Skeletal muscle satellite cell (primary cell): ENCODE results near the gene KLF16.
A peak's percentile ranks its signal among the peaks of the same experiment; 100 is the strongest.
"Not testable (repeated sequence)": the region's sequence is repeated elsewhere in the genome, so short reads cannot be mapped to it uniquely, and the experiment has no call there.

Source experiments
- H3K27me3 ChIP-seq: 2 replicates; pipeline ENCODE4 v1.7.0; 2013; ENCODE audit warnings: low read length; ENCODE audit not compliant: control insufficient read depth, insufficient read depth
- H3K36me3 ChIP-seq: 2 replicates; pipeline ENCODE4 v1.7.0; 2013; ENCODE audit warnings: mild to moderate bottlenecking, control low read depth, low read length; ENCODE audit not compliant: insufficient read depth
- H3K4me1 ChIP-seq: 2 replicates; pipeline ENCODE4 v1.7.0; 2013; ENCODE audit warnings: low read length; ENCODE audit not compliant: control insufficient read depth, insufficient read depth
- H3K4me2 ChIP-seq: 2 replicates; pipeline ENCODE4 v1.7.0; 2013; ENCODE audit warnings: mild to moderate bottlenecking, low read length
- H3K4me3 ChIP-seq: 2 replicates; pipeline ENCODE4 v1.7.0; 2013; ENCODE audit warnings: low read length
- H3K9ac ChIP-seq: 2 replicates; pipeline ENCODE4 v1.7.0; 2013; ENCODE audit warnings: mild to moderate bottlenecking, low read depth, low read length, moderate library complexity
- H3K9me3 ChIP-seq: replicated peaks from 2 replicates; pipeline ENCODE4 v1.7.0; 2013; ENCODE audit warnings: mild to moderate bottlenecking, control low read depth, low read length

The KLF16 gene

GRCh38 chr19:1904860-1905109, 41.4 kb upstream of the KLF16 start:
- Histone ChIP-seq H3K36me3 (peaks cover 4% of the 10 kb centered on the region), H3K9me3 (no peaks in the 10 kb centered on the region), H3K9ac (peak overlapping the region; percentile 86), H3K4me1 (peaks cover 21% of the 10 kb centered on the region), H3K4me2 (peak overlapping the region; percentile 76), H3K4me3 (peak overlapping the region; percentile 62), H3K27me3 (no peaks in the 10 kb centered on the region)

DNA sequence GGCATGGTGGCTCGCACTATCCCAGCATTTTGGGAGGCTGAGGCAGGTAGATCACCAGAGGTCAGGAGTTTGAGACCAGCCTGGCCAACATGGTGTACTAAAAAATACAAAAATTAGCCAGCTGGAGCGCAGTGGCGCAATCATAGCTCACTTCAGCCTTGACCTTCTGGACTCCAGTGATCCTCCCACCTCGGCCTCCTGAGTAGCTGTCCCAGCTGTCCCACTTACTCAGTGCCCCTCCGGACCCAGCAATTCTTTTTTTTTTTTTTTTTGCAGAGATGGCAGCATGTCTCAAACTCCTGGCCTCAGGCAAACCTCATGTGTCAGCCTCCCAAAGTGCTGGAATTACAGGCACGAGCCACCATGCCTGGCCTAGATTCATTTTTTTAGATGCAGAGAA, 39.5 kb upstream of the KLF16 start:
- Histone ChIP-seq H3K4me1 (peaks cover 13% of the 10 kb centered on the region), H3K9me3 (no peaks in the 10 kb centered on the region)

DNA sequence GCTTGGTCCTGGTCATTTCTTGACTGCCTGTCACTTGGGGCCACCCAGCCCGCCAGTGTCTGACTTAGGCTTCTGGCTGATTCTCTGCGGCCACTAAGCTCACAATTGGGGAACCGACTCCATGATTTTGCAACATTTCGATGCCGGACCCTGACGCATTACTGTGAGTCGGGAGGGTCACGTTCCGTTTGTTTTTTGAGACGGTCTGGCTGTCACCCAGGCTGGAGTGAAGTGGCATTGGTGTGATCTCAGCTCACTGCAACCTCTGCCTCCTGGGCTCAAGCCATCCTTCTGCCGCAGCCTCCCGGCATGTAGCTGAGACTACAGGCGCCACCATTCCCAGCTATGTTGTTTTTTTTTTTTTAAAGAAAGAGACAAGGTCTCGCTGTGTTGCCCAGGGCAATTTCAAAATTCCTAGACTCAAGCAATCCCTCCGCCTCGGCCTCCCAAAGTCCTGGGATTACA, 38.6 kb upstream of the KLF16 start:
- Histone ChIP-seq H3K4me1 (peaks cover 16% of the 10 kb centered on the region), H3K4me2 (no peak overlapping the region), H3K36me3 (no peaks in the 10 kb centered on the region), H3K27me3 (no peaks in the 10 kb centered on the region), H3K9me3 (no peaks in the 10 kb centered on the region), H3K4me3 (no peak overlapping the region), H3K9ac (no peak overlapping the region)

More for the DNA sequence above, 39.5 kb upstream of the KLF16 start:
- Histone ChIP-seq H3K4me2 (no peak overlapping the region), H3K27me3 (no peaks in the 10 kb centered on the region), H3K36me3 (no peaks in the 10 kb centered on the region), H3K9ac (no peak overlapping the region), H3K4me3 (no peak overlapping the region)

DNA sequence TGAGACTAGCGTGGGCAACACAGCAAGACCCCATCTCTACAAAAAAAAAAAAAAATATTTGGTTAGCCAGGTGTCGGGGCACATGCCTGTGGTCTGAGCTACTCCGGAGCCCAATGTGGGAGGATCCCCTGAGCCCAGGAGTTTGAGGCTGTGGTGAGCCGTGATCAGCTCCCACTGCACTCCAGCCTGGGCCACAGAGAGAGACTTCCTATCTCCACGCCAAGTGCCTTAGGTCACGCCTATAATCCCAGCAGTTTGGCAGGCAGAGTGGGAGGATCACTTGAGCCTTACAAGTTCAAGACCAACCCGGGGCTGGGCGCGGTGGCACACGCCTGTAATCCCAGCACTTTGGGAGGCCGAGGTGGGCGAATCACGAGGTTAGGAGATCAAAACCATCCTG, 33.1 kb upstream of the KLF16 start:
- peaks cover 10% of the 10 kb centered on the region for H3K4me1 ChIP-seq
- no peak overlapping the region for H3K9ac ChIP-seq
- H3K27me3 ChIP-seq: no peaks in the 10 kb centered on the region
- H3K4me2 ChIP-seq: no peak overlapping the region
- H3K9me3 ChIP-seq: no peaks in the 10 kb centered on the region
- no peak overlapping the region for H3K4me3 ChIP-seq
- H3K36me3 ChIP-seq: no peaks in the 10 kb centered on the region

DNA sequence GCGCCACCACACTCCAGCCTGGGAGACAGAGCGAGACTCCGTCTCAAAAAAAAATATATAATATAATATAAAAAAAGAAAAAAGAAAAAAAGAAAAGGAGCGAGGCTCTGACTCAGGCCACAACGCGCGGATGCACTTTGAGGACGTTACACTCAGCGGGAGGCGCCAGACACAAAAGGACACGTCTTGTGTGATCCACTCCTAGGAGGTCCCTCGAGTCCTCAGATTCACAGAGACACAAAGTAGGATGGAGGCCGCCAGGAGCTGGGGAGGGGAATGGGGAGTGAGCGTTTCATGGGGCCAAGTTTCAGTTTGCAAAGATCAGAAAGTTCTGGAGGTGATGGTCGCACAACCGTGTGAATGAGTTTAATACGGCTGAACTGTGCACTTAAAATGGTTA, 30.4 kb upstream of the KLF16 start:
- Histone ChIP-seq H3K4me2 (no peak overlapping the region), H3K4me1 (peaks cover 10% of the 10 kb centered on the region), H3K9me3 (no peaks in the 10 kb centered on the region), H3K4me3 (no peak overlapping the region), H3K27me3 (no peaks in the 10 kb centered on the region), H3K9ac (no peak overlapping the region), H3K36me3 (no peaks in the 10 kb centered on the region)

DNA sequence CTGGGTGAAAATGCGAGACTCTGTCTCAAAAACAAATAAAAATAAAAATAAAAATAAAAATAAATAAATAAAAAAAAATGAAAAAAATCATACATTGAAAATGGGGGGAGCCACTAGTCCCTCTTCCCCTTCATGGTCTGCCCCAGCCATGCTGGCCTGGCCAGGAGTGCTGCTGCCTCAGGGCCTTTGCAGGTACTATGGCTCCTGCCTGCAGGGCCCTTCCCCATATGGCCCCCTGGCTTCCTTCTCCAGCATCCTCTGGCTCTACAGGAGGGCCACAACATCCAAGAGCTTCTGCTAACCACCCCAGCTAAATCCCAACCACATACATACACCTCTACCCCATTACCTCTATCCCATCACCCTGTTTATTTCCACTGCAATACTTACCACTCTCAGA, 26.5 kb upstream of the KLF16 start:
- Histone ChIP-seq H3K9me3 (no peaks in the 10 kb centered on the region), H3K27me3 (no peaks in the 10 kb centered on the region), H3K4me3 (no peak overlapping the region), H3K36me3 (peaks cover 1% of the 10 kb centered on the region), H3K4me2 (no peak overlapping the region), H3K9ac (no peak overlapping the region), H3K4me1 (no peaks in the 10 kb centered on the region)

DNA sequence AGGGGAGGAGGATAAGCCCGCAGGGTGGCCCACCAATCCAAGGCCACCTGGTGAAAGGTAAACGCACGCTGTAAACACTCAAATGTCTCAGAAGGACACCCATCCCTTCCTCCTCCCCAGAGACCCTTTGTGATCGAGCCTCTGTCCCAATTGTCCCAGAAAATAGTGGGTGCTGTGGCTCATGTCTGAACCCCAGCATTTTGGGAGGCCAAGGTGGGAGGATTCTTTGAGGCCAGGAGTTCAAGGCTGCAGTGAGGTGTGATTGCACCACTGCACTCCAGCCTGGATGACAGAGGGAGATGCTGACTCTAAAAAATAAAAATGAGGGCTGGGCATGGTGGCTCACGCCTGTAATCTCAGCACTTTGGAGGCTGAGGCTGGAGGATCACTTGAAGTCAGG, 25.0 kb upstream of the KLF16 start:
- no peak overlapping the region for H3K9ac ChIP-seq
- H3K27me3 ChIP-seq: no peaks in the 10 kb centered on the region
- peaks cover 12% of the 10 kb centered on the region for H3K4me1 ChIP-seq
- peaks cover 3% of the 10 kb centered on the region for H3K36me3 ChIP-seq
- no peak overlapping the region for H3K4me3 ChIP-seq
- H3K9me3 ChIP-seq: no peaks in the 10 kb centered on the region
- no peak overlapping the region for H3K4me2 ChIP-seq

- not testable (repeated sequence) for H3K27me3 ChIP-seq, H3K4me3 ChIP-seq, H3K9ac ChIP-seq, H3K36me3 ChIP-seq, H3K4me2 ChIP-seq, H3K9me3 ChIP-seq
- peaks cover 24% of the 10 kb centered on the region for H3K4me1 ChIP-seq
Observed at GRCh38 chr19:1886360-1886759, 23.0 kb upstream of the KLF16 start.

- H3K4me2 ChIP-seq: peak within 1 kb of the TSS; percentile 92
Observed at GRCh38 chr19:1885398-1886119, 22.2 kb upstream of the KLF16 start, which contains the start of gene ABHD17A. ABHD17A (minus strand) TSS chr19:1885496; CDS start chr19:1881566, 3,930 bp downstream.

DNA sequence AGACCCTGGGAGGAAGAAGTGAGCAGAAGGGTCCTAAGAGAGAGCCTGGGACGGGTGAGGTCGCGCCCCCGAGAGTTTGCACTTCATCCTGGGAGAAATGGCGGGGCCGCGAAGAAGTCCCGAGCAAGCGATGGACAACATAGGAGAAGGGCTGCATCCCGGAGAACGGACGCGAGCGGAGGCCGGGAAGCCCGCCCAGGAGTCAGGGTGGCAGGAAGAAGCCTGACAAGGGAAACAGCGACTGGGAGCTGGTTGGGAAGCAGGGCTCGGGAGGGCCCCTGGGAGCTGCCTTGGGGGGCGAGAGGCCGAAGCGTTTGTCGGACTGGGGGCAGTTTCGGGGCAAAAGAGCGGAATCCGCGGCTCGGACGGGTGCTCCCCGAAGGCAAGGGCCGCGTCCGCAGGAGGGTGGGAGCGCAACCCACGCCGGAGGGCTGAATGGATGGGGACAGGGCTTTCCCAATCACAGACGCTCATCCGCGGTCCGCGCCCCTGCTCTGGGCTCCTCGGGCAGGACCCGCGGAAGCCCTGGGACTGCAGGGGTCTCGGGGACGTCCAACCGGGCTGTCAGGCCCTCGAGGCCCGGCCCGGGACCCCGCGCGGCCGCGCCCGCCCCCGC, 21.4 kb upstream of the KLF16 start:
- peaks cover 24% of the 10 kb centered on the region for H3K4me1 ChIP-seq

More at GRCh38 chr19:1885398-1886119, 22.2 kb upstream of the KLF16 start, which contains the start of gene ABHD17A:
- H3K9me3 ChIP-seq, H3K36me3 ChIP-seq, H3K27me3 ChIP-seq: not testable (repeated sequence)
- Histone ChIP-seq H3K9ac (peak within 1 kb of the TSS; percentile 96), H3K4me1 (peaks cover 24% of the 10 kb centered on the region), H3K4me3 (peak within 1 kb of the TSS; percentile 99)

DNA sequence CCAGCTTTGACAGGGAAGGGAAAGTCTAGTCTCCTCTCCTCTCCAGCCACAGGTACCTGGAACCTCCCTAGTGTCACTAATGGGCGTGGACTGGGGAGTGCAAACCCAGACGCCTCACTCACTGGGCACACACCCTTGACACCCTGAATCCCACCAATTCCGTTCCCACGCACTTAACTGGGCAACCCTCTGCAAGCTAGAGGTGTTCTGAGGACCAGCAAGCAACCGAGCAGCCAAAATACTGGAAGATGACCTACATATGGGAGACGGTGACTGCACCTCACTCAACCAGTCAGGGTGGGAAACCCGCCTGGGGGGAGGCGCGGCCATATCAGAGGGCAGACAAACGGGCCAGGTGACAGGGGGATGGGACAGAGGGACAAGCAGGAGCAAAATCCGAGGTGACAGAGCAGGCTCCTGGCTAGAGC, 20.9 kb upstream of the KLF16 start:
- Histone ChIP-seq H3K9ac (peak overlapping the region; percentile 96), H3K4me3 (peak overlapping the region; percentile 99), H3K4me2 (peak overlapping the region; percentile 92), H3K36me3 (peaks cover 12% of the 10 kb centered on the region), H3K4me1 (peaks cover 24% of the 10 kb centered on the region), H3K27me3 (no peaks in the 10 kb centered on the region), H3K9me3 (no peaks in the 10 kb centered on the region)

More for the DNA sequence above, 21.4 kb upstream of the KLF16 start:
- Histone ChIP-seq H3K9me3 (no peaks in the 10 kb centered on the region), H3K27me3 (no peaks in the 10 kb centered on the region), H3K36me3 (peaks cover 12% of the 10 kb centered on the region), H3K4me3 (peak overlapping the region; percentile 99), H3K9ac (peak overlapping the region; percentile 96), H3K4me2 (peak overlapping the region; percentile 92)

- peaks cover 24% of the 10 kb centered on the region for H3K4me1 ChIP-seq
- no peaks in the 10 kb centered on the region for H3K27me3 ChIP-seq
- H3K9ac ChIP-seq: peak overlapping the region; percentile 96
Observed at GRCh38 chr19:1883784-1884183, 20.4 kb upstream of the KLF16 start.

More at GRCh38 chr19:1883784-1884183, 20.4 kb upstream of the KLF16 start:
- peak overlapping the region; percentile 99 for H3K4me3 ChIP-seq
- H3K4me2 ChIP-seq: peak overlapping the region; percentile 92
- peaks cover 12% of the 10 kb centered on the region for H3K36me3 ChIP-seq
- H3K9me3 ChIP-seq: no peaks in the 10 kb centered on the region
